K562 (cell line): Measurements from ENCODE around the gene PRM3. TPM values are rescaled to one million over a fixed set of nuclear protein-coding genes. Genes with fewer than 3 reads are reported as not detected.
A peak's percentile ranks its signal among the peaks of the same experiment; 100 is the strongest.

Experiments
- CREB3L1 ChIP-seq: fragments of 450-650 bp; IDR thresholded peaks from 2 replicates; pipeline ENCODE4 v1.6.1; 2014; ENCODE audit warnings: low read depth, mild to moderate bottlenecking, moderate library complexity, borderline replicate concordance
- ETV6 ChIP-seq, 3 experiments: fragments of 150-350 bp in 1 of 3; sonication (generic) in 1 of 3; formaldehyde crosslinking in 1 of 3; IDR thresholded peaks; 2 replicates each; pipeline versions ENCODE4 v1.6.1 to v1.8.0; 2014 to 2022; ENCODE audit warnings: borderline replicate concordance in 2 of 3, low read depth in 2 of 3, antibody characterized with exemption in 1 of 3, low read length in 1 of 3, mild to moderate bottlenecking in 1 of 3, missing genetic modification reagents in 1 of 3
- FOXK2 ChIP-seq, 2 experiments: fragments of 450-650 bp; IDR thresholded peaks in 1 of 2; conservative IDR thresholded peaks in 1 of 2; 2 replicates each; pipeline ENCODE4 v1.6.1; 2016; ENCODE audit warnings: low read depth in 2 of 2, mild to moderate bottlenecking in 1 of 2
- KHSRP ChIP-seq: fragments of 450-650 bp; IDR thresholded peaks from 2 replicates; pipeline ENCODE4 v1.6.1; 2017
- KLF16 ChIP-seq: IDR thresholded peaks from 2 replicates; pipeline ENCODE4 v1.6.1; 2016; ENCODE audit warnings: antibody characterized with exemption
- KLF6 ChIP-seq: fragments of 250-450 bp; sonication (Bioruptor Pico); IDR thresholded peaks from 2 replicates; pipeline ENCODE4 v1.4.0; 2020; ENCODE audit warnings: mild to moderate bottlenecking, moderate library complexity, borderline replicate concordance
- MEIS2 ChIP-seq: fragments of 450-650 bp; IDR thresholded peaks from 2 replicates; pipeline ENCODE4 v1.6.1; 2014; ENCODE audit warnings: mild to moderate bottlenecking; ENCODE audit not compliant: partially characterized antibody
- MLX ChIP-seq, 2 experiments: fragments of 450-650 bp in 1 of 2; sonication (generic) in 1 of 2; formaldehyde crosslinking; conservative IDR thresholded peaks; 2 replicates each; pipeline versions ENCODE4 v1.4.0 to v1.8.1; 2020 to 2022; ENCODE audit warnings: mild to moderate bottlenecking in 1 of 2, missing genetic modification reagents in 1 of 2
- NEUROD1 ChIP-seq: fragments of 150-350 bp; IDR thresholded peaks from 2 replicates; pipeline ENCODE4 v1.6.1; 2014; ENCODE audit warnings: borderline replicate concordance, low read length, low read depth; ENCODE audit not compliant: partially characterized antibody
- NONO ChIP-seq, 2 experiments: fragments of 200-400 bp in 1 of 2; fragments of 450-650 bp in 1 of 2; formaldehyde crosslinking in 1 of 2; IDR thresholded peaks; 2 replicates each; pipeline ENCODE4 v1.6.1; 2017; ENCODE audit warnings: low read depth in 2 of 2, mild to moderate bottlenecking in 2 of 2, moderate library complexity in 2 of 2, low read length in 1 of 2
- POLR2AphosphoS5 ChIP-seq: IDR thresholded peaks from 2 replicates; pipeline ENCODE4 v1.6.1; 2011; ENCODE audit warnings: mild to moderate bottlenecking, low read depth, low read length, moderate library complexity; ENCODE audit not compliant: control insufficient read depth, insufficient read depth
- PTTG1 ChIP-seq: fragments of 450-650 bp; IDR thresholded peaks from 2 replicates; pipeline ENCODE4 v1.6.1; 2016; ENCODE audit warnings: low read depth, mild to moderate bottlenecking, missing genetic modification characterization, missing compliant biosample characterization
- SIN3A ChIP-seq, 2 experiments: fragments of 150-350 bp in 1 of 2; IDR thresholded peaks; 2 replicates each; pipeline ENCODE4 v1.6.1; 2011 to 2016; ENCODE audit warnings: borderline replicate concordance in 2 of 2, low read depth in 2 of 2, low read length in 2 of 2, mild to moderate bottlenecking in 2 of 2, moderate library complexity in 2 of 2; ENCODE audit not compliant: control insufficient read depth in 1 of 2
- SMARCE1 ChIP-seq: fragments of 450-650 bp; IDR thresholded peaks from 2 replicates; pipeline ENCODE4 v1.7.1; 2016; ENCODE audit warnings: mild to moderate bottlenecking
- ZBTB12 ChIP-seq: fragments of 250-450 bp; sonication (Bioruptor Pico); IDR thresholded peaks from 2 replicates; pipeline ENCODE4 v1.4.0; 2020
- ZNF518B ChIP-seq: fragments of 250-450 bp; sonication (Bioruptor Pico); IDR thresholded peaks from 2 replicates; pipeline ENCODE4 v1.5.0; 2021; ENCODE audit warnings: mild to moderate bottlenecking, moderate library complexity
- polyA plus RNA-seq, 8 experiments: library from polyadenylated mRNA; depleted of rRNA in 4 of 8; stranded (reverse) in 5 of 8; unstranded in 3 of 8; fragments of >200 nt; fragmentation: Nextera tagmentation in 2 of 8; fragmentation: Illumina TruSeq in 1 of 8; extraction: Ambion mirVana in 2 of 8; extraction: Trizol in 1 of 8; gene quantifications; 2 replicates each; pipeline versions ENCODE4 v1.2.1 to v1.2.3, GENCODE V29; 2011 to 2014; ENCODE audit warnings: inconsistent platforms in 1 of 8, missing spikeins in 1 of 8
- total RNA-seq, 7 experiments: library from RNA; depleted of rRNA in 6 of 7; stranded (reverse); fragments of >200 nt in 6 of 7; fragmentation: Illumina TruSeq in 2 of 7; extraction: Trizol in 2 of 7; gene quantifications; 2 replicates each; pipeline versions ENCODE4 v1.2.1 to v1.2.3, GENCODE V29; 2011 to 2021; ENCODE audit warnings: low replicate concordance in 1 of 7

Gene PRM3
- total and polyA plus RNA-seq, 9 of the 15 experiments (the other 6 are each of a cell fraction or from before 2014, with no cell fraction given): not detected

- TF ChIP-seq CREB3L1 (peak; percentile 73; the same call in 1 of the 2 replicates), MLX (CRISPR knock-in tag; conservative IDR thresholded peaks at IDR 0.05) (no peak), ETV6 (IDR thresholded peaks at IDR 0.05; ENCODE audit: borderline replicate concordance in 1 of 2, low read depth in 2 of 2, low read length in 1 of 2) (peak; percentile 86 to 92), ETV6 (CRISPR knock-in tag; IDR thresholded peaks at IDR 0.05; ENCODE audit: borderline replicate concordance) (no peak), MEIS2 (peak; percentile 57), KLF6 (CRISPR knock-in tag) (peak; percentile 88; the same call in 1 of the 2 replicates), PTTG1 (tag) (peak; percentile 42; the same call in 1 of the 2 replicates), SMARCE1 (peak; percentile 55; the same call in 1 of the 2 replicates), NONO (IDR thresholded peaks at IDR 0.05; ENCODE audit: low read depth in 2 of 2, low read length in 1 of 2) (no peak), ZNF518B (CRISPR knock-in tag) (no peak), NEUROD1 (peak; percentile 18), KHSRP (no peak), FOXK2 (conservative IDR thresholded peaks at IDR 0.05 in 1 of 2, IDR thresholded peaks at IDR 0.05 in 1 of 2; ENCODE audit: low read depth in 2 of 2) (no peak; a peak in 1 of 4 replicates), POLR2AphosphoS5 (no peak), ZBTB12 (CRISPR knock-in tag) (peak; percentile 57), SIN3A (IDR thresholded peaks at IDR 0.05; ENCODE audit: borderline replicate concordance in 2 of 2, control insufficient read depth in 1 of 2, low read depth in 2 of 2, low read length in 2 of 2) (no peak), KLF16 (peak; percentile 50)
Observed at GRCh38 chr16:11232852-11233726, 40.3 kb downstream of the PRM3 start (continued).
